Tibial nerve (tissue), 4 donors: Measurements from ENCODE around the gene SPOCK3.

ENCODE experiments used
- EP300 ChIP-seq, 2 donors: sonication (generic); formaldehyde crosslinking; IDR thresholded peaks; one replicate each; pipeline ENCODE4 v1.6.1; 2017; ENCODE audit warnings: antibody characterized with exemption in 2 of 2, mild to moderate bottlenecking in 1 of 2
- POLR2A ChIP-seq, 2 donors: fragments of 450-650 bp; IDR thresholded peaks; one replicate each; pipeline ENCODE4 v1.6.1; 2017; ENCODE audit warnings: antibody characterized with exemption in 2 of 2, mild to moderate bottlenecking in 2 of 2, moderate library complexity in 2 of 2
- TF ChIP-seq, protein P1 (sequence below), 5 experiments: fragments of 200-600 bp in 3 of 5; fragments of 450-650 bp in 2 of 5; sonication (generic) in 3 of 5; IDR thresholded peaks; one replicate each; pipeline ENCODE4 v1.5.1; 2016 to 2019; ENCODE audit warnings: antibody characterized with exemption in 5 of 5, mild to moderate bottlenecking in 3 of 5, moderate library complexity in 2 of 5

DNA sequence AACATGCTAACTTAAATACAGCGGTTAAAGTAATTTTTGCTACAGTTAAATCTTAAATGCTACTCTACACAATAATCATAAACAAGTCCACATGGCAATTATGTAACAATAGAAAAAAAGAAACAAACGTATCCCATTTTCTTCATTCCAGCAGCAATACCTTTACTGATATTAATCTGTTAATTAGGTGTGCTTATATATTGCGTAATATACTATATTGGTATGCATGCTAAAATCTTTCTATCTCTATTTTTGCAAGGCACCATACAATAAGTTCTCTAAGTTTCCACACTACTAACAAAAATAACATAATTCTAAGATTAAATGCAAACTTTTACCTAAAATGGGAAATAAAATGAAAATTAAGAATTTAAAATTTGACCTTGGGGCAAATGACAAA, 500.6 kb downstream of the SPOCK3 start:
- TF ChIP-seq POLR2A (IDR thresholded peaks at IDR 0.05) = no peak
- TF ChIP-seq, protein P1, sequence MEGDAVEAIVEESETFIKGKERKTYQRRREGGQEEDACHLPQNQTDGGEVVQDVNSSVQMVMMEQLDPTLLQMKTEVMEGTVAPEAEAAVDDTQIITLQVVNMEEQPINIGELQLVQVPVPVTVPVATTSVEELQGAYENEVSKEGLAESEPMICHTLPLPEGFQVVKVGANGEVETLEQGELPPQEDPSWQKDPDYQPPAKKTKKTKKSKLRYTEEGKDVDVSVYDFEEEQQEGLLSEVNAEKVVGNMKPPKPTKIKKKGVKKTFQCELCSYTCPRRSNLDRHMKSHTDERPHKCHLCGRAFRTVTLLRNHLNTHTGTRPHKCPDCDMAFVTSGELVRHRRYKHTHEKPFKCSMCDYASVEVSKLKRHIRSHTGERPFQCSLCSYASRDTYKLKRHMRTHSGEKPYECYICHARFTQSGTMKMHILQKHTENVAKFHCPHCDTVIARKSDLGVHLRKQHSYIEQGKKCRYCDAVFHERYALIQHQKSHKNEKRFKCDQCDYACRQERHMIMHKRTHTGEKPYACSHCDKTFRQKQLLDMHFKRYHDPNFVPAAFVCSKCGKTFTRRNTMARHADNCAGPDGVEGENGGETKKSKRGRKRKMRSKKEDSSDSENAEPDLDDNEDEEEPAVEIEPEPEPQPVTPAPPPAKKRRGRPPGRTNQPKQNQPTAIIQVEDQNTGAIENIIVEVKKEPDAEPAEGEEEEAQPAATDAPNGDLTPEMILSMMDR (IDR thresholded peaks at IDR 0.05) = no peak
- TF ChIP-seq EP300 (IDR thresholded peaks at IDR 0.05) = no peak
